ENCODE measurements around the gene CHST8. TPM values are rescaled to one million over a fixed set of nuclear protein-coding genes. Genes with fewer than 3 reads are reported as not detected.

Gene CHST8
- polyA plus RNA-seq, 2 of the 4 experiments (the other 2 are of a cell fraction), result not detected

GRCh38 chr19:33752018-33752800 is 130.5 kb downstream of the CHST8 start:
- Histone ChIP-seq H3K27ac (no peak overlapping the region), H3K4me3 (no peak overlapping the region), H3K9me3 (no peaks in the 10 kb centered on the region), H3K4me1 (no peaks in the 10 kb centered on the region), H3K4me2 (no peak overlapping the region)
- FAIRE-seq, result peak; percentile 18
- no peak for DNase-seq (ENCODE audit: low read depth in 1 of 2, low spot score in 1 of 2)
- 39% methylated on average over 26 of the region's 27 CpGs for WGBS (ENCODE audit: missing lambda C conversion rate)
- CTCF ChIA-PET, result interaction anchor here (1.3 to 7.1 kb wide), 8 partner anchors 9 to 325 kb away, joined by 3 to 65 read pairs (median 4); no protein-coding TSS in a partner anchor
- no peak for TF ChIP-seq E2F6 (IDR thresholded peaks at IDR 0.05; ENCODE audit: borderline replicate concordance, low read depth)
- TF ChIP-seq RAD21 (conservative IDR thresholded peaks at IDR 0.05 in 1 of 2, IDR thresholded peaks at IDR 0.05 in 1 of 2), result peak in 1 of 2 experiments; percentile 27; a peak in 2 of 5 replicates
- TF ChIP-seq CTCF (IDR thresholded peaks at IDR 0.05), result peak; percentile 8; the same call in 1 of the 3 replicates
- no peak for TF ChIP-seq ESRRA (IDR thresholded peaks at IDR 0.05; ENCODE audit: borderline replicate concordance, low read length)
- POLR2A ChIA-PET, result no interaction called here
- ATAC-seq, result peak; percentile 36 to 73; a peak in 4 of 6 replicates

GRCh38 chr19:33752945-33753344 is 131.2 kb downstream of the CHST8 start:
- no peak overlapping the region for H3K4me2 ChIP-seq
- DNase-seq (ENCODE audit: low read depth in 1 of 2, low spot score in 1 of 2) (no peak), ATAC-seq (no peak), FAIRE-seq (no peak)
- H3K4me3 ChIP-seq, result no peak overlapping the region
- H3K4me1 ChIP-seq, result no peaks in the 10 kb centered on the region
- H3K9me3 ChIP-seq, result no peaks in the 10 kb centered on the region
- ChIA-PET POLR2A (no interaction called here), CTCF (interaction anchor here (1.3 to 7.1 kb wide), 2 partner anchors 8 to 18 kb away, joined by 5 to 65 read pairs; no protein-coding TSS in a partner anchor)
- 29% methylated on average over 6 of the region's 6 CpGs for WGBS (ENCODE audit: missing lambda C conversion rate)
- no peak overlapping the region for H3K27ac ChIP-seq
- no peak for TF ChIP-seq ATOH8 (CRISPR knock-in tag; IDR thresholded peaks at IDR 0.05; ENCODE audit: low read depth)
- TF ChIP-seq REST (IDR thresholded peaks at IDR 0.05), result no peak
- TF ChIP-seq CTCF (IDR thresholded peaks at IDR 0.05), result no peak
- TF ChIP-seq ELK1 (IDR thresholded peaks at IDR 0.05; ENCODE audit: low read depth, low read length), result no peak
- TF ChIP-seq CBX8 (IDR thresholded peaks at IDR 0.05), result no peak
- no peak for TF ChIP-seq EHMT2 (IDR thresholded peaks at IDR 0.05; ENCODE audit: low read depth)
- no peak for TF ChIP-seq HOXB13 (CRISPR knock-in tag; IDR thresholded peaks at IDR 0.05; ENCODE audit: low read depth)
- no peak for TF ChIP-seq RCOR1 (IDR thresholded peaks at IDR 0.05; ENCODE audit: low read depth, low read length)
- TF ChIP-seq RNF2 (IDR thresholded peaks at IDR 0.05; ENCODE audit: borderline replicate concordance, low read depth), result no peak
- no peak for TF ChIP-seq JUNB (IDR thresholded peaks at IDR 0.05)
- TF ChIP-seq NR3C1 (IDR thresholded peaks at IDR 0.05), result no peak
- no peak for TF ChIP-seq PHF8 (IDR thresholded peaks at IDR 0.05; ENCODE audit: borderline replicate concordance, low read depth)
- no peak for TF ChIP-seq USF2 (IDR thresholded peaks at IDR 0.05)
- TF ChIP-seq RAD21 (conservative IDR thresholded peaks at IDR 0.05 in 1 of 2, IDR thresholded peaks at IDR 0.05 in 1 of 2), result no peak
- TF ChIP-seq ESRRA (IDR thresholded peaks at IDR 0.05; ENCODE audit: borderline replicate concordance, low read length), result no peak
- TF ChIP-seq NPAS2 (CRISPR knock-in tag; IDR thresholded peaks at IDR 0.05; ENCODE audit: borderline replicate concordance), result no peak
- no peak for TF ChIP-seq E2F6 (IDR thresholded peaks at IDR 0.05; ENCODE audit: borderline replicate concordance, low read depth)
- no peak for TF ChIP-seq FOSB (CRISPR knock-in tag; IDR thresholded peaks at IDR 0.05)
- no peak for TF ChIP-seq RARB (CRISPR knock-in tag; IDR thresholded peaks at IDR 0.05)
- TF ChIP-seq HES2 (IDR thresholded peaks at IDR 0.05), result no peak
